GM21529 (cell line): ENCODE results near the gene SRRM4.

Experiments used
- ATAC-seq: cut with Tn5 transposase; IDR thresholded peaks from one replicate; pipeline ENCODE4 v1.9.1; 2021; ENCODE audit not compliant: unreplicated experiment

The SRRM4 gene

DNA sequence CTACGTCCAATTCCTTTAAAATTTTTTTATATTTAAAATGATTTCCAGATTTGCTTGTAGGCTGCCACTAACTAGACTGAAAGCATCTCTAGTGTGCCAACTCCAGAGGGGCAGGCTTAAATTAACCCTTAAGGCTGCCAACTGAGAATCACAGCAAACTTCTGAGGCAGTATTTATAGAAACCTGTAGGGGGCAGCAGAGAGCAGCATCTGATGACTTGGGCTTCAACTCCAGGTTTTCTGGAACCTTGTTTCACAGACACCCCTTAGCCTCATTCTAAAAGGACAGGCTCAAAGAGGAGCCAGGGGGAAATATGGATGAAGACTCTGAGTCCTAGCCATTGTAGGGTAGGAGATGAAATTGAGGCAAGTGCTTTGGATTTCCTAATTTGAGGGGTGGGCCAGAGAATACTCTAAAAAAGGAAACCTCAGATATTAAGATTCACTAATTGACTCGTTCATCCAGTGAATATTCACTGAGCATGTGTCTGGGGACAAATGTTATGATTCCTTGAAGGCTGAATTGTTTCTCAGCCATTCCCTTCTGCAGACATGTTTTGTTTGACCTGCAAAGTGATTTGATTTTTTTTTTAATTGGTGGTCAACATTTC lies 134.1 kb downstream of the SRRM4 start:
- no peak for ATAC-seq

DNA sequence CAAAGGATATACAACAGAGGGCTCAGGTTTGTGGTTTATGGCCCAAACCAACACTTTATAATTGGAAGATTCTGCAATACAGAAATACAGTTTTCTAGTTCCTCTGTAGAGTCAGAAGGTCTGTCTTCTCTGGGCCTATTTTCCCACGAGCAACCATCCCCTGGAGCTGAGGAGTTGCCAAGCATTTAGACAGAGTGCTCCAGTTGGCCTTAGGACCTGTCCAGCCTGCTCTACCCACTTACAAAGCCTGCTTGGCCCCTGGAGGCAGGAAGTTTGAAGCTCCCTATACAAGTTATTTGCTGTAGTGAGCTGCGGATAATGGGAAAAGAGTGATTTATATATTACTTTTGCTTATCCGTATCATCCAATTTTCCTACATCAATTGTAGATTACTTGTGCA lies 136.6 kb downstream of the SRRM4 start:
- no peak for ATAC-seq

DNA sequence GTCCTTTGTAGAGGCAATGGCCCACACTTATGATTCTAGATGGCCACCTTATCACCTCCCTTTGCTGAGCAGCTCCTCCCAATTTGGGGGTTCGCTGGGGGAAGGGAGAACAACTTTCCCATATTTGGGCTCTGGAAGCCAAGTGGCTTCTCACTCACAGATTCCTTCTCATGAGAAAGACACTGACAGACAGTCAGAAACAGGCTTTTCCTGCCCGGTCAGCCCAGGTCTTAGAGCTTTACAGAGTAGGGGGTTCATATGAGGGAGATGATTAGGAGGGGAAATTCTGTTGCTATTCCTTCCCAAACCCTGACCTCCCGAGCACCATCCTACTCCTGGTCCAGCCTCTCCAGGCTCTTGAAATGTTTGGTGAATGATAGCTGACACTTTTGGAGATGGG lies 137.3 kb downstream of the SRRM4 start:
- no peak for ATAC-seq

DNA sequence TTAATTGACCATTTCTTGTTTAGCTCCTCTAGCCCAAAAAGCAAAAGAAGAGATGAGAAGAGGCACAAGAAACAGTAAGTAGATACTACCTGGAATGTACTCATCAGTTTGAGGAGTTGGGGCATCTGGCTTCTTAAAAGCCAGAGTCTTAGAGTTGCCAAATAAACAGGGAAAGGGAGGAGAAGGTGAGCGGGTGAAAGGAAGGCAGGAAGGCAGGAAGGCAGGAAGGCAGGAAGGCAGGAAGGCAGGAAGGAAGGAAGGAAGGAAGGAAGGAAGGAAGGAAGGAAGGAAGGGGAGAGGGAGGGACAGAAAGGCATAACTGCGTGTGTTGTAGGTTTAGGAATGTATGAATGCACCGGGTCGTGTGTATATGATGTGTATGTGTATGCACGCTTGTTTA lies 140.7 kb downstream of the SRRM4 start:
- ATAC-seq = no peak

DNA sequence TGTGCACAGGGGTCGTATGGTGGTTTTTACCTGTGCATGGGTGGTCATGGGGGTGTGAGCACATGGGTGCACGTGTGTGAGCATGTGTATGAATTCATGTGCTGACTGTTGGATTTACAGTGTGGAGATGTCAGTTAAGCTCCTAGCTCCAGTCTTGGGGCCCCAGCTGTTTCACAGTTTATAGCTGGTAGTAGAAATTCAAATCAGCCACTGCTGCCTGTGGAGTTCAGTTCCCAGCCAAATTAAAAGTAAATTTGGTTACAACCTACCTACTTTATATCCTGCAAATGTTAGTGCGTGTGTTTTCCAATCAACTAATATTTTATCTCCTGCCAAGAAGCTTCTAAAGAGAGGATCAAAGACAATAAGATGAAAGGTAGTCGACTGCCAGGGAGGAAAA lies 141.4 kb downstream of the SRRM4 start:
- no peak for ATAC-seq

DNA sequence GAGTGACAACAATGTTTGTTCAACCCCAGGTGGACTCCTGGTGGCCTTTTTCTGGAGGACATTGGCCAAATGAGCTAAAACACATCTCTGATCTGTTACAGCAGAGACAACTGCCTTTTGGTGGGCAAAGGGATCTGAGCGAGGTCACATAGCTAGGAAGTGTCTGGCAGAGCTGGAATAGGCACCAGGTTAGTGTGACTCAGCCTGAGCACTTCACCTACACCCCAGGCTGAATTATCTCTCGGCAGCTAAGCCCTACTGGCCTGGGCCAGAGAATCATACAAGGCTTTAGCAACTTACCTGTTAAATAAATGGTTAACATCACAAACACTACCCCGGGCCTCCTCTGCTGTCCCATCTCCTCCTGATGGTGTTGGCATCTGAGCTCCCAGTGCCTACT lies 147.2 kb downstream of the SRRM4 start:
- ATAC-seq = no peak

DNA sequence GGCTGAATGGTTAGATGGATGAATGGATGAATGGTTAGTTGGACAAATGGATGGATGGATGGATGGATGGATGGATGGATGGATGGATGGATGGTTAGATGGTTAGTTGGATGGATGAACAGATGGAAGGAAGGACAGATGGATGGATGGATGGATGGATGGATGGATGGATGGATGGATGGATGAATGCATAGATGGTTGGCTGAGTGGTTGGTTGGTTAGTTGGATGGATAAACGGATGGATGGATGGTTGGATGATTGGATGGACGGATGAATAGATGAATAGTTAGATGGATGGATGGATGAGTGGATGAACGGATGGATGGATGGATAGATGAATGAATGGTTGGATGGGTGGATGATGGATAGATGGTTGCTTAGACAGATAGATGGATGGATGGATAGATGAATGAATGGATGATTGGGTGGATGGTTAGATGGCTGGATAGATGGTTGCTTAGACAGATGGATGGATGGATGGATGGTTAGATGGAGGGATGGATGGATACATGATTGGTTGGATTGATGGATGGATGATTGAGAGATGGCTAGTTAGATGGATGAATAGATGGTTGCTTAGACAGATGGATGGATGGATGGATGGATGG lies 148.6 kb downstream of the SRRM4 start:
- ATAC-seq = no peak

DNA sequence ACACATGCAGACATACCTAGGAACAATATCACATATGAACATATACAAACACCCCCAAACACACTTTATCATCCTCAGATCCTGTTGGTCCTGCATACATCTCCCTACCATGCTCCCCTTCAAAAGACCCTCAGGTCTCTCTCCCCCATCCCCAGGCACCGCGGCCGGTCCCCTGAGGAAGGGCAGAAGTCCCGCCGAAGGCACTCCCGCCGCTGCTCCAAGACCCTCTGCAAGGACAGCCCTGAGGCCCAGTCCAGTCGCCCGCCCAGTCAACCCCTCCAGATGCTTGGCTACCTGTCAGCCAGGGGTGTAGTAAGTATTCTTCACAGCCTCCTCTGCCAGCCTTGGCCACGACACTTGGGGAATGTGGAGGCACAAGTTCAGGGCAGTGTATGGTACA lies 149.2 kb downstream of the SRRM4 start:
- no peak for ATAC-seq

DNA sequence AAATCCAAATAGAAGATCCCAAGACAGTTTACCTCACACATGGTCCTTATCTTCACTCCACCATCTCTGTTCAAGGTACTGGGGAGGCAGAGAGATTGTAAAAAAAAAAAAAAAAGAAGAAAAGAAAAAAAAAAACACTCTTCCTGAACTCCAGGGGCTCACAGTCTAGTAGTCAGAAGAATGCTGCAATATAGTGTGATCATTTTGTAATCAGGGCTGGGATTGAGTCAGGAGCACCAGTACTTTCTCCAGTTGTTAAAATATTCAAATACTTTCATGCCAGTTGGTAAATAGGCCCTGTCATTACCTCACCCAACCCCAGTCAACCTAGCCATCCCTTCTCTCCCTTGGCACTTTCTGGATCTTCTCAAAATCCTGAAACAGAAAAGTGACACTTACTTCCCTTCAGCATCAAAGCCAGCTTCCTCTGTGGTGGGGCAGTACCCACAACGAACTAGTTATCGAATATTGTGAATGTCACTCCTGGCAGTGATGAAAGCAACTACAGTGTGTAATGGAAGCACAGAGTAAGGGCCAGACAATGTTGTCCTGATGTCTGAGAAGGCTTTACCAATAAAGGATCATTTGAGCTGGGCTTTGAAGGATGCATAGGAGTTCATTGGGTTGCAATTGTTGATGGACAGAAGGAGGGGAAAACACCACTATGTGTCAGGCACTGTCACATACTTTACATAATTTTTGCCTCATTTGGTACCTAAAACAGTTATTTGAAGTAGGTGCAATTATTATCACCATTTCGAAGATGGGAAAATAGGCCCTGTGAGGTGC lies 153.1 kb downstream of the SRRM4 start:
- no peak for ATAC-seq

DNA sequence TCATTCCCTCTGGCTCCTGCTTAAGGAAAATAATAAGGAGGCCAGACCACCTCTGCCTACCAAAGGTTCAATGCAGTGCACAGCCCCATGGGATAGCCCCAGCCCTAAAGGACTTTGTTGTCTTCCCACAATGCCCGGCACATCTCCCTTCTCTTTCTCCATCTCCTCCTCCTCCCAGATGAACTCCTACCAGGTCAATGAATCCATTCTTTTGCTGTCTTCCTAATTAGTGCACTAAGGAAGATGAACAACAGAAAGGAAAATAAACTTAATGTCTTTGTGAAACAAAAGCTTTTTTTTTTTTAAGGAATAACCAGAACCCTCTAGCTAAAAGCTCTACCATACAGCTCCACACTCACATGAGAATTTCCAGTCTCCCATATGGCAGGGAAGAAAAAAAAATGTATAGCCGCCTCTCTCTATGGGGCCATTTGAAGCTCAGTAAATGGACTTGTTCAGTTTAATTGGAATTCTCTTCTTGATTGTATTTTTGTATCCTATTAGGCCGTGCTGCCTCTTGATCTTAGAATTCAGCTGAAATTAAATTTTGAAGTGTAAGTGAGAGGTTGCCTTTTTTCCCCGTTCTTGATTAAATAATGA lies 155.6 kb downstream of the SRRM4 start:
- no peak for ATAC-seq

DNA sequence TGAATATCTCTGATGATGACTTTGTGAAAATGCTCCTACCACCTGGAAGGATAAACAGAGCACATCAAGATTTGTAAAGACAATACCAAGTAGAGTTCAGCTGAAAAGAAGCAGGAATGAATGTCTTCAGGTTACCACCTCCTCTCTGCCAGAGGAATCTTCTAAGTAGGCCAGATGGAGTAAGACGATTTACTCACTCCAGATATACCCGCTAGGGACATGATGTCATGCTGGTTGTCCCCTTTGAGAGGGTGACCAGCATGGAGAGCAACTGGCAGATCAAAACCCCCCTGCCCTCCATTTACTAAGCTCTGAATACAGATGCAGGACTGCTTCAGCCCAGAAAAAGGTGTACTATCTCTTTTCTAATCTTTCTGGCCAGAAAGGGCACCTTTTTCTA lies 158.1 kb downstream of the SRRM4 start:
- no peak for ATAC-seq

DNA sequence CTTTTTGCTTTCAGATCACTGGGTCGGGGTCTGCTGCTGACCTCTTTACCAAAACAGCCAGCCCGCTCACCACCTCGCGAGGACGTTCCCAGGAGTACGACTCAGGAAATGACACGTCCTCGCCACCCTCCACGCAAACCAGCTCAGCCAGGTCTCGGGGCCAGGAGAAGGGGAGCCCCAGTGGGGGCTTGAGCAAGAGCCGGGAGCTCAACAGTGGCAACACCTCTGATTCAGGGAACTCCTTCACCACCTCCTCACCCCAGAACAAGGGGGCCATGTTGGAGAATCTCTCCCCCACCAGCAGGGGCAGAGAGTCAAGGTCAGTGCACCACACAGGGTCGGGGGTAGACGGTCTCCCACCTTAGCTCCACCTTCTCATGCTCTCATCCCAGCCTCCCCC lies 164.0 kb downstream of the SRRM4 start:
- no peak for ATAC-seq

DNA sequence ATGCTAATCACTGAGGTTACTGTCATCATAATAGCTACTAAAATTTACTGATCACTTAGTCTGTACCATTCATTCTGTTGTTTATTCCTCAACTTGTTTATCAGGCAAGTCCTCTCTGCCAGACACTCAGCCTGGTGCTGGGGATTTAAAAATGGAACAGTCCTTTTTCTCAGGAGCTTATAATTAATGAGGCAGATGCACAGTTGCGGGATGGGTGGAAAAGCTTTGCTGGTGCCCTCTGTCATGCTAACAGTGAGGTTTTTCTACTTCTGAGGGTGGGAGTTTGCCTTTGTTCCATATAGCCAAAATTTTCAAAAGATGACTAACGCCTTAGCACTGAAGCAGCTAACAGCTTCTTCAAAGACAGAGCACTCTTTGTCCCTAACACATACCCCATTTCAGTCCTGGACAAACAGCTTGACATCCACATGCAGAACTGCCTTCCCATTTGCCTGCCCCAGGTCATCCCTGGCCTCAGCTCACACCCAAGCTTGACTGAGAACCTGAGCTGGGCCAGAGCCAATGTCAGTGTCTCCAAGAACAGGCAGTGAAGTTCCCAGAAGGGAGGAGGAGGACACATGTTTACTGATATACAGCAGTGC lies 166.6 kb downstream of the SRRM4 start:
- no peak for ATAC-seq

DNA sequence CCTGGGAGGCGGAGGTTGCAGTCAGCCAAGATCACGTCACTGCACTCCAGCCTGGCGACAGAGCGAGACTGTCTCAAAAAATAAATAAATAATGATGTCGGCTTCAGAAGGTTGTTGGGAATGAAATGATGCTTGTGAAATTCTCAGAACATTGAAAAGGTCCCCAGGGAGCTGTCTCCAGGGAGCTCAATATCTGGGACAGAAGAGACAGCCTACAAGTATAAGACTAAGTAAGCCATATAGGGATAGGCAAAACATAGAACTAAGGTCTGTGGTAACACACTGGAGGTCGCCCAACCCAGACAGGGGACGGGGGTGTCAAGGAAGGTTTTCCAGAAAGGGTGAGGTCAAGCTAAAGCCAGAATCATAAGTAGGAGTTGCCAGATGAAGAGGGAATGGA lies 167.9 kb downstream of the SRRM4 start:
- ATAC-seq = no peak

DNA sequence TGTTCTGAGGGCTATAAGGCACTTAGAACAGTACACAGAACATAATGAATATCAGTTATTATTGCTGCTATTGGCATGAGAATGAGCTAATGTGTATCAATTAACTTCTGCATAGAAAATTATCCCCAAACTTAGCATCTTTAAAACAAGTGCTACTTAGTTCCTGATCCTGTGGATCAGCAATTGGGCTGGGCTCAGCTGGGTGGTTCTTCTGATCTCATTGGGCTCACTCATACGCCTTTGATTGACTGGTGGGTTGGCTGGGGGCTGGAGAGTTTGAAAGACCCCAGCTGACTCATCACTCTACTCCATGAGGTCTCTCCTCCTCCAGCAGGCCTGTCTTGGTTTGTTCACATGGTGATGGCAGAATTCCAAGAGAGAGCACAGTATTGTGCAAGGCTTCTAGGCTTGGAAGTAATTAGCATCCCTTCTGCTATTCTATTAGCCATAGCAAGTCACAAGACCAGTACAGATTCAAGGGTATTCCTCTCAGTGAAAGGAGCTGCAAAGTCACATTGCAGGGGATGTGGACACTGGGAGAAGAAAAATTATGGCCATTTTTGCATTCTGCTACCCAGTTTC lies 170.2 kb downstream of the SRRM4 start:
- ATAC-seq = no peak

DNA sequence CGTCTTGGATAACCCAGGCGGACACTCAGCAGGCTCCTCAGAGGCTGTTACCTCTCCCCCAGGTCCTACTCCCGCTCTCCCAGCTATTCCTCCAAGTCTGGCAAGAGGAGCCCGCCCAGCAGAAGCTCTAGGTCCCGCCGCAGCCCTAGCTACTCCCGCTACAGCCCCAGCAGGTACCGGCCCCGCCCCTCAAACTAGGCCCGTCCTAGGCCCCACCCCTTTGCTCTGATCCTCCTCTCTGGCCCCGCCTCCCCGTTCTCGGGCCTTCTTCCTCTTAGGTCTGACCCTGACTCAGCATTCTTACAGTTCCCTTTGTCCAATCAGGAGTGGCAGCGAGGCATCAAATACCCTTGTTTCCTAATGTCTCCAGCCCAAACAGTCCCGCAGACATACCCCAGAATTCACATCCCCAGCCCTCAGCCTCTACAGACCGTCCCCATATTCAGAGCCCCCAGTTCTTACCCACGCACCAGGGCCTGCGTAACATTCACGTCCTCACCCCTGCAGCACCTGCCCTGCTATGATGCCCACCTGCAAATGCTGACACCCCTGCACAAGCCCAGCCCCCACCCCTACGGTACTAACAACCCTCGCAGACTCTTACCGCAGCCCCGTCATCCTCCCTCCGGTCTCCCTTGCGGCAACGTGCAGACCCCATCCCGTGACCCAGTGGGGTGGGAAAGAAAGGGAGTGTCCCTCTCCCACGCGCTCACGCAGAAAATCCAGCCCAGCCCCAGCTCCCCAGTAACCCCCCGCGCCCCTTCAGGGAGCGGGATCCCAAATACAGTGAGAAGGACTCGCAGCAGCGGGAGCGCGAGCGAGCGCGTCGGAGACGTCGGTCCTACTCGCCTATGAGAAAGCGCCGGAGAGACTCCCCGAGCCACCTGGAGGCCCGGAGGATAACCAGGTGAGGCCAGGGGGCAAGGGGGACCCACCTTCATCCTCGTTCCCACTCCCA lies 172.4 kb downstream of the SRRM4 start:
- no peak for ATAC-seq

DNA sequence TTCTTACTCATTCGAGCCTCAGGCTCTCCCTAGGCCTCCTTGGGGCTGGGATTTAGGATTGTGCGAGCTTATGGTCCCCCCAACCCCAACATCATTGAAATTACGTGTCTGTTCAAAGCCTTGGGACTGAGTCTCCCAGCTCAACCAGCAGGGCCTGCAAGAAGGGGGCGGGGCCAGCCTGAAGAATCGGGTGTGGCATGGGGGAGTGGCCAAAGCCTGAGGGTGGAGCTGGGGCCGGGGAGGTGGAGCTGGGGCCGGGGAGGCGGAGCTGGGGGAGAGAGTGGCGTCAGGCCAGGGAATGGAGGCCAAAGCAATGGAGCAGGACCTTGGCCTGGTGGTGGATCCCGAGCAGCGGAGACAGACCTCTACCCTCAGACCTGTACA lies 173.1 kb downstream of the SRRM4 start:
- no peak for ATAC-seq

DNA sequence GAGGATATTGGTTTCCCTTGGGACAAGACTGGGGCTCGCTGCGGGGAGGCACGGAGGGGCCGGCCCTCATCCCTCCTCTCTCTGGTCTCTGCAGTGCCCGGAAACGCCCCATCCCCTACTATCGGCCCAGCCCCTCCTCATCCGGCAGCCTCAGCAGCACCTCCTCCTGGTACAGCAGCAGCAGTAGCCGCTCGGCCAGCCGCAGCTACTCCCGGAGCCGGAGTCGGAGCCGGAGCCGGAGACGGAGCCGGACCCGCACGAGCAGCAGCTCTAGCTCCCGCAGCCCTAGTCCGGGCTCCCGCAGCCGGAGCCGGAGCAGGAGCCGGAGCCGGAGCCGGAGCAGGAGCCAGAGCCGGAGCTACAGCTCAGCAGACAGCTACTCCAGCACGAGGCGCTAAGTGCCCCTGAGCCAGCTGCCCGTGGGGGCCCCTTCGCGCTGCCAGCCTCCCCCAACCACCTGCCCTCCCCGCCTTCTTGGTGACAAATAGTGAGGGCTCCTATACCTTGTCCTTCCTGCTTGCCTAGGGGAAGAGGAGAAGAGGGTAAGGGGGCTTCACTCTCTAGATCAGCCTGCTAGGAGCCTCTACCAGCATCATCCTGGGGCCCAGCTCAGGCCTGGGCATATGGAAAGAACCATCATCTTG lies 175.2 kb downstream of the SRRM4 start:
- no peak for ATAC-seq

DNA sequence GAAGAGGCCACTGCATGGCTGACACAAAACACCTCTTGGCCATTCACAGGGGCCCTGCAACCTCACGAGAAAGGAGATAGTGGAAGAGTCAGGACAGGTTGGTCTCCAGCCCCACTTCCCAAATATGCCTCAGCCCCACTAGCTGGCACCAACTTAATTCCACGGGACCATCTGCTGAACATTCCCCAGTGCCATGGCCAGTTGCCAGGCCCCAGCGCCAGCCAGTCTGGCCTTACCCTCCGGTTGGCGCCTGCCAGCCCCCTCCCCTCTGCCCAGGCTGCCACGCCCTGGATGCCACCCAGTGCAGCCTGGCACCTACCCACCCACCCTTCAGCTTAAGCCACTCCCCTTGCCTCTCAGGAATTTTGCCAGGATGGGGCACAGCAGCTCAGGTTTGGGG lies 176.2 kb downstream of the SRRM4 start:
- no peak for ATAC-seq

DNA sequence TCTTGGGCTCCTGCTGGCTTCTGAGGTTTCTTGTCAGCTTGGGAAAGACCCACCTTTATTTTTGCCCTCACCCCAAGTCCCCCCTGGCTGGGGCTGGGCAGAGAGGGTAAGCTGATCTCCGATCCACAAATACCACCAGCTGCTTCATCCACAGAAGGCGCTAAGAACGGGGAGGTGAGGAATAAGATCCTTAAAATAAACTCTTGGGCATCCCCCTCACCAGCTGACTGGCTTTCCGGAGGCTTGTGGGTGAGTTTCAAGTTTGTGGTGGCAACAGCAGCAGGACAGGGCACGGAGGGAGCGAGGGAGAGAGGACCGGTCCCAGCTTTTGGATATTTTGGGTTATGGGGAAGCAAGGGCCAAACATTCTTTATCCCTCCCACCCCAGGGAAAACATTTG lies 176.6 kb downstream of the SRRM4 start:
- ATAC-seq = no peak
